Right renal cortex interstitium (tissue), 3 donors: ENCODE data around the gene ANKRD33B. TPM values are rescaled to one million over a fixed set of nuclear protein-coding genes. Genes with fewer than 3 reads are reported as not detected.
"Not testable (repeated sequence)": the region's sequence is repeated elsewhere in the genome, so short reads cannot be mapped to it uniquely, and the experiment has no call there.

Experiments
- DNase-seq, 3 donors: peaks; one replicate each; pipeline ENCODE4 v3.0.0-alpha.2; 2013; ENCODE audit warnings: low read depth in 3 of 3, low spot score in 2 of 3
- polyA plus RNA-seq, 3 donors: library from polyadenylated mRNA; unstranded; fragments of 120-200 nt; gene quantifications; one replicate each; pipeline ENCODE4 v1.2.1, GENCODE V29; 2013; ENCODE audit not compliant: insufficient read length in 3 of 3

ANKRD33B gene
- polyA plus RNA-seq, 3 donors = 1.4 to 1.8 (median 1.7) TPM

DNA sequence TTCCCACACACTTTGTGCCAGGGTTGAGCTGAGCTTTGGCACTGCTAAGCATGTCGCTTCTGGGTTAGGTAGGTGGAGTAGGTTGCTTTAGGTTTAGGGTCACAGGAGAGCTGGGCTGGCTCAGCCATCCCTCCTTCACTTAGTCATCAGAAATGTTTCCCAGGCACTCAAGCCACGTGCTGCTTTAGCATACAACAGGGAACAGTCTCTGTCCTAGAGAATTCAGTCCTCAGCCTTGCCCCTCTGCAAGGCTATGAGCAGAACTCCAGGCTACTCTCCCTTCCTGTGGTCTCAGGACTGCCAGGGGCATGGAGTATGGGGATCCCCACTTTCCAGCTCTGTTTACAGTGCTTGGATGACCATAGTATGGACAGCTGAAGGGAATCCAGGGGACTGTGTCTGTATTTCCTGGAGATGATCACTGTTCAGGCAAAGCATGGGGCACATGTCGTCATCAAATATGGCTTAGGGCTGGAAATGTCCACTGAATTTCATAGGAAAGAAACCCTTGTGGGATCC, 7.5 kb upstream of the ANKRD33B start:
- DNase-seq = no peak

DNA sequence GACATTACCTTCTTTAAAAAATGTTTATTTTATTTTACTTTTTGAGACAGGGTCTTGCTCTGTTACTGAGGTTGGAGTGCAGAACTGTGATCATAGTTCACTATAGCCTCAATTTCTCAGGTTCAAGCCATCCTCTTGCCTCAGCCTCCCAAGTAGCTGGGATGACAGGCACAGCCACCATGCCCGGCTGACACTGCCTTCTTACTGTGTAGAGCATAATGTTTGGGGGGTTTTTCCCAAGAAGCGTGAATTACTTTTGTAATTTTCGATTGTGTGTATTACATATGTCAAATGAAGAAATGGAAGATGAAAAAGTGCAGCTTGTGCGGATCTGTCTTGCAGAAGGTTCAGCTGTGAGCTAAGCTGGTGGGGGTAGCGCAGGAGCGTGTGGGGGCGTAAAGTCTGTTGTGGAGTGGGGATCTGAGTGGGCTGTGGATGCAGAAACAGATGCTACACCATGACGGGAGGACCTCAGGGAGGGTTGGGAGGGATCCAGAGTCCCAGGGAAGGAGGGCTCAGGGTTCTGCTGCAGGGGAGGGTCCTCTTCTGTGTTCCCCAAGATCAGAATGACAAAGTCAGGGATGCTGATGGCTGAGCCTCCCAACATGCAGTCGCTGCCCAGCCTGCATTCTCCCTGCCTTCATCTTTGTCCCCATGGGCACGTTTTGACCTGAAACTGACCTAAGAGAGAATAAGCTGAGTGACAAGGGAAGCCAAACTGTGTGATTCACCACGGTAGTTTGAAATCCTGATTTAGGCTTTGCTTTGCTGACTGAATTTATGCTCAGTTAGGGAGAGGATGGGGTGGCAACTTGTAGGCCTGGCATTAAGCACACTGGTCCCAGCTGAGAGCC, 6.8 kb upstream of the ANKRD33B start:
- no peak for DNase-seq

DNA sequence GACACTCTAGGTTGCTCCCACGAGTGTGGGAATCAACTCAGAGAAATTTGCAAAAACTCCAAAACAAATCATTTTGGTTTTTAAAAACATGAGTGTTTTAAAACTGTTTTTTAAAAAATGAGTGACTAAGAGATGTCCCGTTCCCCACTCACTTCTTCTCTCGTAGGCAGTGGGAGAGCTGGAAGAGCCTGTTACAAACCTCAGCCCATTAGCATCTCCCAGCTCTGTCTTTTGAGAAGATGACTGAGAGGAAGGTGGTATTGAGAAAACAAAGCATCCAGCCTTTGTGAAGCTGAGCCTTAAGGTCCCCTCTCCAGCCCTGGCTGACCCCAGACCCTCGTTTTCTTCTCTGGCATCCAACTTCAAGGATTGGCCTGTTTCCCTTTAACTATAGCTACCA, 4.7 kb upstream of the ANKRD33B start:
- DNase-seq = no peak

DNA sequence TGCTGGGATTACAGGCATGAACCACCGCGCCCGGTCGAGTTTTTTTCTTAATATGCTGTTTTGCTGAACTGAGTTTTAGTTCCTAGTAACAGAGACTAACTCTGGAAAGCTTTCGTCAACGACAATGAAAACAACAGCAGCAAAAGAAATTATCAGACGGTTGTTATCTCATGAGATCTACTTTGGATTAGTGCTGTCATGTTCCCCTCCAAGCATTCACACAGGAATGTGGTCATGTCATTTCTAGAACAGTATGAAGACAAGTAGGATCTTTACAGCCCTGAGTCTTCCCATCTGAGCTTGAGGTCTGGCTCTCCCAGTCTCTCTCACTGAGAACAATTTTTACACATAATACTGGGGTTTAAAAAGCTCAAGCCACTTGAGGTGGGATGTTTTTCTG, 4.0 kb upstream of the ANKRD33B start:
- DNase-seq = no peak

DNA sequence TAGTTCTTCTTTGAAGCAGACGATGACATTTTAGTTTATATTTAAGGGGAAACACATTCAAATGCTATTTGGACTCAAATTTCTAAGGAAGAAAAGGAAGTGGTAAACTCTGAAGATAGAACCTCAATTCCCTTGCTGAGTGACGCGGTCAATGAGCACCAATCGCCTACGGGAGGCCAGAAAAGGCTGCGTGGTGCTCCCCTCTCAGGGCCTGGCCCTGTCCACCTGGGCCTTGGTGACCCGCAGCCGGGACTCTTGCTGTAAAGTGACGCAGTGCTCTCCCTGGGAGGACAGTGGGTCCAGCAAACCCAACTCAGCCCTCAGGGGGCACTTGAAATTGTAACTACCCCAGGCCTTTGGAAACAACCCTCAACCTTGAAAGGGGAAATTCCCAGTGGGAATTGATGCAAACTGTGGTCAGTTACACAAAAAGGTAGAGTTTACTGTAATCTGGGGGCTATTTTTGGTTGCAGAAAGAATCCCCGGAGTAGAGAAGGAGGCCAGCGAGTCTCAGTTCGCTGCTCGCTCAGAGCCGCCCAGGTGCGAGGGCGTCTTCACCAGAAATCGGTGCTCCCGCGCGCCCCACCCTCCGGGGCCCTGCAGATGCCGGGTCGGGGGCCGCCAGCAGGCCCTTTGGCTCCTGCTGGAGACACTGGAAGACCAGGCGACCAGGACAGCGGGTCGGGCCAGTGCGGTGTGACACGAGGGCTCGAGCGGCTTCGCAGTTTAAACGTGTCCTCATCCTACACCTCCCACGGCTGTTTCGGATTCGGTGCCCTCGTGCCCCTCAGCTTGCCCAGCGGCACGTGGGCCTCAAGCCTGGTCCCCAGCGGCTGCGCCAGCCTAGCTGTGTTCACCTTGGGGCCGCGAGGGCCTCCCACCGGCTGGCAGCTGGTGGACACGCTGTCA, 1.4 kb upstream of the ANKRD33B start:
- DNase-seq = no peak

DNA sequence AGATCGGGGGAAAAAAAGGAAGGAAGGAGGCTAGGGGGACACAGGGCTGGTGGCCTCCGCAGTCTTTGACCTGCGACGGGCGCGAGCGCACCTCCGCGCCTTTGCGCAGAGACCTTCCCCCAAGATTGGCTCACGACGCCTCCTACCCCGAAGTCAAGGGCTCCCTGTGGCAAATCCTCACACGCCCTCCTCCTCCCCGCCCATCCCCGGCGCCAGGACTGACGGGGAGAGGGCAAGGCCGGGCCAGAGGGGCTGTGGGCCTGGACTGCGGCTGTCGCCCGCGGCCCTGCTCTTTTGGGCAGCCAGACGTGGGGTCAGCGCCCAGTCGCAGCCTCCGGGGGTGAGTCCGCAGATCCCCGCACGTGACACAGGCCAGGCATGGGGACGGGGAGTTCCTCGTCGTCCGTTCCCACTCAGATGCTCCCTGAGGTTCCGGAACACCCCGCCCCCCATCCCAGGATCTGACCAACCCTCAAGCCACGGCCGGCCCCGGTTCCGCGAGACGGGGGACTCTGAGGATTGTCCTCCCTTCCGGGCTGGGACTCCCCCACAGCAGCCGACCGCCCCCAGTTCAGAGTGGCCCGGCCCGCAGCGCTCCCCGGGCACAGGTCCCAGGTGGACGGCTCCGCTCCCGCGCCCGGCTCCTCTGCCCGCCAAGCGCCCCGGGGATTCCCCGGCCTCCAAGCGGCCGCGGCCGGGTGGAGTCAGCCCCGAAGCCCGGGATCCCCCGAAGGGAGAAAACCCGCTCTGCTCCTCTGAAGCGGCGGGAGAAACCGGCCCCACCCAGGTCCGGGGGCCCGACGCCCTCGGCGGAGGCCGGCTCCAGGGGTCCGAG, 543 bp upstream of the ANKRD33B start:
- no peak for DNase-seq

DNA sequence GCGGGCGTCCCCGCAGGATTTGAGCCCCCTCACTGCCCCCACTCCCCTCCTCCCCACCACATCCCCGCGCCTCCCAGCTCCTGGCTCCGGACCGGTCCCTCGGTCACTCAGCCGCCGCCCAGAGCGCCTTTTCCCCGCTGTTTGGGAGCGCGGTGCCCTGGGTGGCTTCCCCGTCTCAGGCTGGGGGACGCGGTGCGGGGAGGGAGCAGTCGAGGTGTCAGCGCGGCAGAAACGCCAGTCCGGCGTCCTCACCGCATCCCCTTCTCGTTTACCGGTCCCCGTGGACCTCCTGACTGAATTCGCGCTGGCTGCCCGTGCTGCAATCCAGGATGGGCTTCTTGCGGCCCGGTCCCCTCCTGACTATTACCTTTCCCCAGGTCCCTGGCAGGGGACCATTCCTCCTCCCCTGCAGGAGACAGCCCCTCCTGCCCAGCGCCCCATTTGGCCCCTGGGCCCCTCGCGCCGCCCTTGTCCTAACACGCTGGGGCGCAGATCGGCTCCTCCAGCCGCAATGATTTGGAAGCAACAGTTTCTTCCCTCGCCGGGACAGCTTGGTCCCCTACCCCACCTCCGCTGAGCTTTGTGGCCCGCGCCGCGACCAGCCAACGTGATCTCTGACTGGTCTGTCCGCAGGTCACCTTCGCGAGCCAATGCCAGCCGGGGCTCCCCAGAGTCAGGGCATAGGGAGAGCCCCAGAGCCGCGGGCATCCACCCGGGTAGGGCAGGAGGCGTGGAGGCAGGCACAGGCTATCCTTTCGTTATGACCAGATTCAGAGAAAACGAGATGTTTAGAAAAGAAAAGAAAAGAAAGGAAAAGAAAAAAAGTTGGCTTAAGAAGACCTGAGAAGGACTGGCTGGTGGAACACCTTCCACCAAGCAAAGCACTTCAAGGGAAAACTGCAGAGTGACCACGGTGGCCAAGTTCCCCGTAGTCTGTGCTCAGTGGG, 1.2 kb downstream of the ANKRD33B start:
- no peak for DNase-seq

DNA sequence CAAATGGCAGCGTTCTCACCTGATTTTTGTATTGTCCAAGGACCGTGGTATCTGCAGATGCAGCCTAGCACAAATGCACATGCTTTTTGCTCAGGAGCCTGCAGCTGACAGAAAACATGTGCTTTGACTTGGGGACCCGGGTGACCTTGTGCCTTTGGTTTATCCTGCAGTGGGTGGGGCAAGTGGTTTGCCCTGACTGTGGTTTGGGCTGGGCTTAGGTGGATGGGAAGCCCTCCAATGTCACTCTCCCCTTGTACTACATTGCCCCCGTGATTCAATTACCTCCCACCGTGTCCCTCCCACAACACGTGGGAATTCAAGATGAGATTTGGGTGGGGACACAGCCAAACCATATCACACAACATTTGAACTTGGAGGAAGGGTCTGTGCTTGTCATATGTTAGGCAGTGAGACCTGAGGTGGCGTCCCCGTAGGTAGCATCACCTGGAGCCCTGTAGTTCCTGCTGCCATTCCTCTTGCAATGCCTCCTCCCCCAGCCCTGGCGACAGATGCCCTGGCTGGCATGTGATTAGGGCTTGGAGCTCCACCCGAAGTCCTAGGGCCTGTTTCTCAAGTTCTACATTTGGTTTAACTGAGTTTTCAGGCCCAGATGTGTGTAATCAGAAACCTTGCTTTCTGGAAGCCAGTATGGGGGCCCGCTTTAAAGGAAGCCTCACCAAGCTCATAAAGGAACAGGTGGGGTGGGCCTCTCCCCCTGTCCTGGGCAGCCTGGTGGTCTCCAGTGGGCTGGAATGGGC, 2.1 kb downstream of the ANKRD33B start:
- no peak for DNase-seq

DNA sequence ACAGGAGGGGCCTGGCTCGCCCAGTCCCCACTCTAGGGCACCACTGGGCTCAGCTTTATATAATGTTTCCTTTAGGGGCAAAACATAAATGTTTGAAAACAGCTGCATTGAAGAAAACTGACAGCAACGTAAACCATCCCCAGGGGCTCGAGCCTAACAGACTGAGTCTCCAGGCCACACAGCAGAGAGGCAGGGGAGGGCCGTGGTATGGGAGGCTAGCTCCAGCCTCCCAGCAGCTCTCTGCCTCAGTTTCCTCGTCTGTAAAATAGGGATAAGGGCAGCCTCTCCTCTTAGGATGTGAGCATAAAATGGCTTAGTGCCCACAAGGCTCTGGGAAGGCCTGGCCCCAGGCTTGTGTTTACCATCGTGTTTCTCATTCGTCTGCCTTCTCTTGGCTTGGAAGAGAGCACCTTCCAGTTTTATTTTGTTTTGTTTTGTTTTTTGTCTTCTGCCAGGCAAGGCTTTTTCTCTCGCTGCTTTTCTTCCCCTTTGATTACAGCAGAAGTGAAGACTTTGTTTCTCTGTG, 2.7 kb downstream of the ANKRD33B start:
- no peak for DNase-seq

DNA sequence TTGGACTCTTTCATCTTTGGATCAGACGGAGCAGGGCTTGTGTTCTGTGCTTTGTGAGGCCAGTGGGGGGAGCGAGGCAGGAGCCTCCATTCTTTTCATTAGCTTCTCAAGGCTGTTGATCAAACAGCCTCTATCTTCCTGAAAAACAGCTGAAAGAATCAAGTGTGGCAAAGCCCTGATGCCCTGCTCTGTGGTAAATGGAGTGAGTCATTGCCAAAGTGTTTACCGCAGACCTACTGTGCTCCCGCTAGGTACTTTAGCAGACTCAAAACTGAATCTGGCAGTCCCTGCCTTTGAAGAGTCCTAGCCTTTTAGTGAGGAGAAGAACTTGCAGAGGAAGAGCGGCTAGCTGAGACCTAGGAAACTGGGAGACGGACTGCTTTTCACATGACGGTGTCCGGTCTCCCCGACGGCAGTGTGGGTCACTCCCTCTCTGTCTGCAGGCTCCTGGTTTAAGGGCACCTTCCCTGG, 3.3 kb downstream of the ANKRD33B start:
- DNase-seq = no peak

DNA sequence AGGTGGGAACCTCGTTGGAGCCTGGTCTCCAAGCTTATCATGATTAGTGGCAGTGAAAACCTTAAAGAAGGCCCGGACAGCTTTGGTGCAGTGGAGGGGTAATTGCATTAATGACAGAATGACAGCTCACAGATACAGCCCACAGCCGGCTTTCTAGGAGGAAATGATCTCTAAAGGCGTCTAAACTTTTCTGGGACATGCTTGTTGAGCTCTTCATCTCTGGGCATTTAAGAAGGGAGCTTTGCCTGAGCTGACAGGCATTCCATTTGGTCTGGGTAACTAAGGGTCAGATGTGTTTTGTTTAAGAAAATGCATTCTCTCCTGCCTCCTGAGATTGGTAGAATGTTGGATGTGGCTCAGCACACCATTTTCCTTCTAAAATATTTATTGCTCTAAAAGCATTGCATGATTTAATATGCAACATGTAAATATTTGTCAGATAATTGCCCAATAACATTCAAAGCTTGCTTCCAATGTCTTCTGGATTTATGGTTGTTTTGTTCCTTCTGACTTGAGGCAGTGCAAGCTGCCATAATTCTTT, 4.0 kb downstream of the ANKRD33B start:
- no peak for DNase-seq

DNA sequence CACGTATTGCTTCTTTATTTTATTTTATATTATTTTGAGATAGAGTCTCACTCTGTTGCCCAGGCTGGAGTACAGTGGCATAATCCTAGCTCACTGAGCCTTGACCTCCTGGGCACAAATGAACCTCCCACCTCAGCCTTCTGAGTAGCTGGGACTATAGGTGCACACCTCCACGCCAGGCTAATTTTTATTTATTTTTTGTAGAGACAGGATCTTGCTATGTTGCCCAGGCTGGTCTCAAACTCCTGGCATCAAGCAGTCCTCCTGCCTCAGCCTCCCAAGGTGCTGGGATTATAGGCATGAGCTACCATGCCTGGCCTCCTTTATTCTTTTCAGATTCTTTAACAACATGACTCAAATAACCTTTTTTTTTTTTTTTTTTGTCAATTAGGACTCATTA, 6.7 kb downstream of the ANKRD33B start:
- not testable (repeated sequence) for DNase-seq

DNA sequence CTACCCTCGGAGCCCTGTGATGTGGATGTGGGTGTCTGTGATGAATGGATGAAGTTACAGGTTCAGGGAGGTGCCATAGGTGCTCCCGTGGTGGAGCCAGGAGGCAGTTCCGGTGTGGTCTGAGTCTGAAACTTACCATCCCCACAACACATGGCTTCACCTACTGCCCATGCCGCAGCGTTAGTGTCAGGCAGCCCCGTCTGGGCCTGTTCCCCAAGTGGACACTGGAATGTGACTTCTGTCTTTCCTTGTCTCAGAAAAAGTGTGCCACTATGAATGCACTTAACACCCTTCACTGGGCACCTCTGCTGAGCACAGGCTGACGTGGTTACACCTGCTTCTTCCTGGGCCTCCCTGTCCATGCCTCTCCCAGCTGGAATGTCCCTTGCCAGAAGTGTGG, 8.6 kb downstream of the ANKRD33B start:
- no peak for DNase-seq

DNA sequence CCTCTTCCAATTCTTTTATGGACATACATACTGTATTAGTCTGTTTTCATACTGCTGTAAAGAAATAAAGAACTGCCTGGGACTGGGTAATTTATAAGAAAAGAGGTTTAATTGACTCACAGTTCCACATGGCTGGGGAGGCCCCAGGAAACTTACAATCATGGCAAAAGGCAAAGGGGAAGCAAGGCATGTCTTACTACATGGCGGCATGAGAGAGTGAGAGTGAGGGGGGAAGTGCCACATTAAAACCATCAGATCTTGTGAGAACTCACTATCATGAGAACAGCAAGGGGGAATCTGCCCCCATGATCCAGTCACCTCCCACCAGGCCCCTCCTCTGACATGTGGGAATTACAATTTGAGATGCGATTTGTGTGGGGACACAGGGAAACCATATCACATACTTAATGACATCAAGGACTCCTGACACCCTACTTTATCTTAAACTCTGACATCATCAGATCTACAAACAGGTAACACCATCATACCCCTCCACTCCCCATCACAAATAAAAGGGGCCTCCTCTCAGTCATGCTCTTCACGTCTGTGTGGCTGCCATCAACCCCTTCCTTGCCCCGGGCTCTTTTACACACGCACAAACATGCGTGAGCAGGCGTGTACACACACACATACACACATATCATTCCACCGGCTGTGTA, 9.7 kb downstream of the ANKRD33B start:
- DNase-seq = no peak

DNA sequence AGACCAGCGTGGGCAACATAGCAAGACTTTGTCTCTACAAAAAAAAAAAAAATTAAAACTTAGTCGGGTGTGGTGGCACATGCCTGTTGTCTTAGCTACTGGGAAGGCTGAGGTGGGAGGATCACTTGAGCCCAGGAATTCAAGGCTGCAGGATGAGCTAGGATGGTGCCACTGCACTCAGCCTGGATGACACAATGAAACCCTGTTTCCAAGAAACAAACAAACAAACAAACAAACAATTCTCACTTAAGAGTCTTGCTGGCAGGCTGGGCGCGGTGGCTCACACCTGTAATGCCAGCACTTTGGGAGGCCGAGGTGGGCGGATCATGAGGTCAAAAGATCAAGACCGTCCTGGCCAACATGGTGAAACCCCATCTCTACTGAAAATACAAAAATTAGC, 11.0 kb downstream of the ANKRD33B start:
- DNase-seq = not testable (repeated sequence)

DNA sequence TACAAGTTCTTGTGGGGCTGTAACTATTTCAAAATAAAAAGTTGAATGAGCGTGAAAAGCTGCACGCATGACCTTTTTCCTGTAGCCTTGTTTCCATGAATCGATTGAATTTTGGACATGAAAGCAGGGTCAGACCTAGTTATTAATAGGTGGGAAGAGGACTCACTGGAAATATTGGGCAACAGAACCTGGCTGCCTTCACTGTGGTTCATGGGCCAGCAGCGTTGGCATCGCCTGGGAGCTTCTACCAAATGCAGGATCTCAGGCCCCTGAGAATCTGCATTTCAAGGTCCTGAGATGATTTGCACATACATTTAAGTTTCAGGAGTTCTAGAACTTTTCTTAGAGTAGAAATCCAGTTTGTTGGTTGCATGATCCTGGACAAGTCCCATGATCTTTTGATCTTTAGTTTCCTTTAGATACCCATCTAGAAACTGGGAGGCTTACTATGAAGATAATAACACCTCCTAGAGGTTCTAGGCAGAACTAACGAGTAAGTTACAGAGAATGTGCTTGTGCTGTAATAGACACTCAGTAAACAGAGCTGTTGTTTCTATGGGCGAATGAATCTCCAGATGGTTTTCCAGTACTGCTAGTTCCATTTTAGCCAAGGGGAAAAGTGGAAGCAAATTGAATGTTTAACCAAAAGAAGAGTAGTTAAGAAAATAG, 12.4 kb downstream of the ANKRD33B start:
- no peak for DNase-seq

DNA sequence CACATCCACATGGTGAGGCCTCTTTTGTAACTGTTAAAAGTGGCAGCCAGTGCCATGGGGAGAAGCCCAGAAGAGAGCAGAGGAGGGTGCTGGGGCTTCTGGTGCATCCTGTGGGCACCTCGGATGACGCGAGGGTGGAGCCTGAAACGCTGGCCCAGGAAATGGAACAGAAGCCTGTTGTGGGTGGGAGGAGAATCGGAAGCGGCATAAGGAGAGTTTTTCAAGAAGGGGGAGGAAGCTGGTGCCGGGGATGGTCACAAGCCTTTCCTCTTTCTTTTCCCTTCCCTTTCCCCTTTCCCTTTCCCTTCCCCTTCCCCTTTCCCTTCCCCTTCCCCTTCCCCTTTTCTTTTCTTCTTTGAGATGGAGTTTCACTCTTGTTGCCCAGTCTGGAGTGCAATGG, 12.9 kb downstream of the ANKRD33B start:
- DNase-seq = no peak
